SK-N-MC (cell line): ENCODE measurements around the gene ZNF263.

Experiments used
- EZH2 ChIP-seq: fragments of 200-600 bp; sonication (generic); IDR thresholded peaks from one replicate; pipeline ENCODE4 v1.6.1; 2017; ENCODE audit warnings: antibody characterized with exemption
- FOXP2 ChIP-seq: optimal IDR thresholded peaks from 2 replicates; pipeline ENCODE3; 2011; ENCODE audit warnings: mild to moderate bottlenecking, moderate library complexity; ENCODE audit not compliant: insufficient read depth; ENCODE audit errors: extremely low read length, control extremely low read depth
- POLR2AphosphoS5 ChIP-seq: IDR thresholded peaks from 2 replicates; pipeline ENCODE4 v1.6.1; 2012; ENCODE audit warnings: mild to moderate bottlenecking, low read depth, low read length, borderline replicate concordance

- no peak for TF ChIP-seq POLR2AphosphoS5
- no peak for TF ChIP-seq EZH2
- TF ChIP-seq FOXP2, result no peak
Measured at GRCh38 chr16:3282103-3282729, 1.1 kb upstream of the ZNF263 start.
